Measurements from ENCODE around the gene ALDH1A1.
A peak's percentile ranks its signal among the peaks of the same experiment; 100 is the strongest.
"Not testable (repeated sequence)": the region's sequence is repeated elsewhere in the genome, so short reads cannot be mapped to it uniquely, and the experiment has no call there.

ALDH1A1 gene

DNA sequence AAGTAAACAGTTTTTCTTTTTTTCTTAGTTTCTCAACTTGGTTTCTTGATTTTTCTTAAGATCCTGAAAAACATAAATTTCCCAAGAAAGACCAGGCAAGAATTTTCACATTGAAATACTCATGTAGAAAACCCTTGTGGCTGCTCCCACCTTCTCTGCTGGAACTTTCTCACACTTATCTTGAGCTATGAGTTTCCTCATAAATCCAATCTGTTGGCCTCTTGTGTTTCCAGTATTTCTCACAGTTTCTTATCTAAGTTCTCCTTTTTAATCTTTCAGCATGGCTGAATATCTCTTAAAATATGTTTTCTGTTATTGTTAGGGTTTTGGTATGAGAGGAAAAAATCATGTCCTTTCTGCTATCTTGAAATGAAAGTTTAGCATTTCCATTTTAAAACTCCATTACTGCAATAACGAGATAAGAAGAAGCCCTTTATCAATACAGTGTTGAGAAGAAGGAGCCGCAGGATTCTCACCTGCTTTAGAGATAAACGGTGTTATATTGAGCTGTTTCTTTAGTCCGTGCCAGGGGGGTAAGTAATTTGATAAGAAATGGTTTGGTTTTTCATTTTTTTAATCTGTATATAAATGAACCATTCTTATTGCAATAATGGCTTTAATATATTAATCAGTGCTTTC, 89.3 kb downstream of the ALDH1A1 start:
- DNase-seq (ENCODE audit: insufficient read length, low spot score) (no peak), FAIRE-seq (no peak)

DNA sequence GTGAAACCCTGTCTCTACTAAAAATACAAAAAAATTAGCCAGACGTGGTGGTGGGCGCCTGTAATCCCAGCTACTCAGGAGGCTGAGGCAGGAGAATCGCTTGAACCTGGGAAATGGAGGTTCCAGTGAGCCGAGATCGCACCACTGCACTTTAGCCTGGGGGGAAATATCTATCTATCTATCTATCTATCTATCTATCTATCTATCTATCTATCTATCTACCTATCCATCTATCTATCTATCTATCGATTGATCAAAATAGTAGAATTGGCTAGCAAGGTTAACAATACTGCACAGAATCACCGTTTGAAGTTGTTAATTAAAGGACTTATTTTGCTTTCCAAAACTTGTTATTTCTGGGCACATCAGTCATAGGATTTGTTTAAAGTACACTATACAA, 90.1 kb downstream of the ALDH1A1 start:
- FAIRE-seq; DNase-seq (ENCODE audit: insufficient read length, low spot score): not testable (repeated sequence)

DNA sequence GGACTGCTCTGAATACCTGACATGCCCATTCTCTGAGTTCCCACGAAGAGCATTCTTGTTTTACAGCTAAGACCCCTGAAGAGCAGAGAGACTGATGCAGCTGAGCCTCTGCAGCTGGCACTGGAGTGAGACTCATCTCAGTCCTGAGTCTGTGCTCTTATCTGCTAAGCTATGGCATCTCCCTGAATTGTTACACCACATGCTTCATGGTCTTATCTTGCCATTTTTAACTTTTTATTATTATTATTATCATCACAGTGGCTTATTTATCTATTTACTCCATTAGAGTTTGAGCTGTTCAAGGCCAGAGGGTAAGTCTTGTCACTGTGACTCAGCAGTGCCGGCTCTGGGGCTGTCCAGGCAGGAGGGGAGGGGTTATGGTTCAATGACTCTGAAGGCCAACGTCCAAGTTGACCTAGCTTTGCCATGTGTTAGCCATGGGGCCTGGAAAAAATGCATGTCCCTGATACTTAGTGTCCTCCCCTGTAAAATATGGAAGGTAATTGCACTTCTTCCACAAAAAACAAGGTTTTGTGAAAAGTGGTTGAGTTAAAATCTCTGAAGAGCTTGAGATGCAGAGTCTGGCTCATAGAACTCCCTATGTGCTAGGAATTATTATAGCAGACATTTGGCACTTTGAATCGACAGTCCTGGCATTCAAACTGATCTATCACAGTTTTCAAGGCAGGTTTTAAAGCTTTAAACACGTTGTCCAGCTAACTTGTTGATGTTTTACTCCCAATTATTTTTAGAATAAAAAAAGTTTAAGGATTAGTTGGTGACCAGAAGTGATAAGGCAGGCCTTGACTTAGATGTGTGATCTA, 94.6 kb downstream of the ALDH1A1 start:
- DNase-seq (ENCODE audit: insufficient read length, low spot score) (no peak), FAIRE-seq (no peak)

DNA sequence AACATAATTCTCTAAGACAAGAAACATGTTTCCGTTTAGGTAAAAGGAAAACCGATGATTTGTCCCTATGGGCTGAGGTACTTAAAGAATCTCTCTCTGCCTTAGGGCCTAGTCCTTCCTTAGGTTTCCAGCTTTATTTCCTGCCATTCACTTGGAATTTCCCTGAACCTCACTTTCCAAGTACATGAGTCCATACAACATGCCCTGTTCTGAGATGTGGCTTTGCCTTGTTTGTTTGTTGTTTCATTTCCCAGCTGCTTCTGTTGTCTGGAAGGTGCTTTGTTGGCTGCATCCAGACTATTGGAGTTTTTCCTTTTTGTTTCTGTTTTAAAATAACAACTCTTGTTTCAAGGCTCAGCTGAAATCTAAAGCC, 95.2 kb downstream of the ALDH1A1 start:
- no peak for FAIRE-seq

DNA sequence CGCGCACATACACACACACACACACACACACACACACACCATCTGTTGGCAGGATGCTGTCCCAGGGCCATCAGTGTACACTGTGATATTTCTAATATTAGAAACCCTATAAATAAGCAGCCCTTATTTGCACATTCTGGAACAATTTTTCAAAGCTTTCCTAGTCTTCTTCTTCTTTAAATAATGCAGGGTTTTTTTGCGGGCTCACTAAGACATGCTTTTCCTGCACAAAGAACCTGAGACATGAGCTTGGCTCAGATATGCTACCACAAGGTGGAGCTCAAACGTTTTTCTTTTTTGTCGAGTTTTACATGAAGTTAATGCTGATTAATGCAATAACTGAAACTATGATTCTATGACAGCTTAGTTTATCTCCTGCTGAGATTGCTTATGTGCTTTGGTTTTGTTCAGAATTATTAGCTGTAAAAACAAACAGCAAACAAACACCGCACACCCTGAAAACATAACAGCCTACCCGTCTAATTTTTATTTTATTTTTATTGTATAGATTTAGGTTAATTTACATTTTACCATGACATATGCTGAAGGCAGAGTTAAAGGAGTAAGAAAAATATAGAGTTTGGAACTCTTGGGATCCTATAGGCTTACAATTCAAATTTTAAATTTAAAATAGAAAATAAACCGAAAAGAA, 95.8 kb downstream of the ALDH1A1 start:
- no peak for DNase-seq (ENCODE audit: insufficient read length, low spot score)
- peak; percentile 62 for FAIRE-seq

More for the DNA sequence above, 95.2 kb downstream of the ALDH1A1 start:
- DNase-seq (ENCODE audit: insufficient read length, low spot score), result no peak

DNA sequence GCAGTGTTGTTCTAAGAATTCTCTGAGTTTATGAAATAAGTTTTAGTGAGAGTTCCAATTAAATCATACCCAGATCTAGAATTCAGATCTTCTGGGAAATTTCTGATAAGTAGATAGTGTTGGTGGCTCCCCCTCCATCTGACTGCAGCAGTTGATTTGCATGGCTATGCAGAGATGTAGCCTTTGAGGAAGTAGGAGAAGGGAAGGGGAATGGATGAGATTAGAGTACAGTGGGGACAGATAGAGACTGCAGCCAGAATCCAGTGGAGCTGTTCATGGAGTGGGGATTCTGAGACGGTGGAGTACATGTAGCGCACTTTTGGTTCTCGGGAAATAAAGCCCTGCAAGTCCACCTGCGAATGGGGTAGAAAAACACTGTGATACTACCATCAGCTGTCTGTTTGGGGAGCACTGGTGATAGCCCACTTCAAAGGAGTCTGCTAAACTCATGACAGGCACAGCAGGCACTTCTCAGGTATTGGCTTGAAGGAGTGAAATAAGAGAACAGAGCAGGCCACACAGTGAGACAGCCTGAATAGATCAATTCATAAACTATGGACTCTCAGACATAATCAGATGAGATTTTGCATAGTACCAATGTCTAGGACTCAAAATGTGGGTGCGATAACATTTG, 96.8 kb downstream of the ALDH1A1 start:
- FAIRE-seq, result no peak
- no peak for DNase-seq (ENCODE audit: insufficient read length, low spot score)

DNA sequence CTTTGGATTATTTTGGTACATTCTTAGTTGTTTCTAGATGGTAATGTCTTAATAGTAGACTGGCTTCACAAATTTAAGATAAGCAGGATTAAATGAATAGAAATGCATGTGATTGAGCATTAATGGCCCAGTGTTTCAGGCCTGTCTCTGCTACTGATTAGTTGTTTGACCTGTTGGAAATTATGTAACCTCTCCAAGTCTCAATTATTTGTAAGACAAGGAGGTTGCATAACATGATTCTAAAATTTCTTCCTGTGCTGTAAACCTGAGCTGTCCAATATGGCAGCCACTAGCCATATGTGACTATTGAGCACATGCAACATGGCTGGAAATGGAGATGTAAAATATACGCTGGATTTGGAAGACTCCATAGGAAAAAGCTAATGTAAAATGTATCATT, 97.5 kb downstream of the ALDH1A1 start:
- FAIRE-seq, result no peak

More for the DNA sequence above, 97.5 kb downstream of the ALDH1A1 start:
- no peak for DNase-seq (ENCODE audit: insufficient read length, low spot score)
